Osteoblast (primary cell): ENCODE data around the gene SPTB. TPM values are rescaled to one million over a fixed set of nuclear protein-coding genes. Genes with fewer than 3 reads are reported as not detected.

Experiments used
- DNase-seq: peaks from one replicate; pipeline ENCODE4 v3.0.0; 2011; ENCODE audit warnings: low spot score, mixed read lengths; ENCODE audit not compliant: insufficient read length; ENCODE audit errors: missing footprints
- H2AFZ ChIP-seq: 2 replicates; pipeline ENCODE4 v1.6.0; 2011; ENCODE audit warnings: mild to moderate bottlenecking, low read length
- H3K27ac ChIP-seq: 2 replicates; pipeline ENCODE4 v1.5.1; 2011; ENCODE audit warnings: mild to moderate bottlenecking, low read depth, low read length, moderate library complexity
- H3K27me3 ChIP-seq: 2 replicates; pipeline ENCODE4 v1.6.0; 2012; ENCODE audit warnings: mild to moderate bottlenecking, control low read depth, inconsistent platforms, low read length, moderate library complexity; ENCODE audit not compliant: insufficient read depth
- H3K36me3 ChIP-seq: 2 replicates; pipeline ENCODE4 v1.5.1; 2011; ENCODE audit warnings: mild to moderate bottlenecking, low read length, control low read depth, moderate library complexity; ENCODE audit not compliant: insufficient read depth
- H3K4me1 ChIP-seq: 2 replicates; pipeline ENCODE4 v1.5.1; 2011; ENCODE audit warnings: mild to moderate bottlenecking, low read length, control low read depth, moderate library complexity; ENCODE audit not compliant: insufficient read depth
- H3K4me2 ChIP-seq: 2 replicates; pipeline ENCODE4 v1.6.0; 2011; ENCODE audit warnings: mild to moderate bottlenecking, low read length; ENCODE audit not compliant: insufficient read depth
- H3K4me3 ChIP-seq: fragments of 200-600 bp; sonication (generic); 3 replicates; pipeline ENCODE4 v1.5.1; 2012; ENCODE audit warnings: mild to moderate bottlenecking, low read length, inconsistent platforms; ENCODE audit not compliant: insufficient read depth
- H3K79me2 ChIP-seq: 2 replicates; pipeline ENCODE4 v1.6.0; 2012; ENCODE audit warnings: mild to moderate bottlenecking, low read length, control low read depth, inconsistent platforms; ENCODE audit not compliant: insufficient read depth
- H3K9me3 ChIP-seq: 2 replicates; pipeline ENCODE4 v1.5.1; 2011; ENCODE audit warnings: low read depth, low read length, control low read depth
- H4K20me1 ChIP-seq: 2 replicates; pipeline ENCODE4 v1.6.0; 2012; ENCODE audit warnings: mild to moderate bottlenecking, low read length, control low read depth; ENCODE audit not compliant: insufficient read depth
- total RNA-seq: library from RNA; depleted of rRNA; stranded (reverse); fragments of >200 nt; gene quantifications from 2 replicates; pipeline ENCODE4 v1.2.3, GENCODE V29; 2012
- TF ChIP-seq, protein P1 (sequence below): IDR thresholded peaks from 2 replicates; pipeline ENCODE4 v1.5.1; 2011; ENCODE audit warnings: mild to moderate bottlenecking, low read depth, low read length, moderate library complexity; ENCODE audit errors: extremely low read depth

Gene SPTB
- total RNA-seq, 1 donor = under 0.01 TPM

DNA sequence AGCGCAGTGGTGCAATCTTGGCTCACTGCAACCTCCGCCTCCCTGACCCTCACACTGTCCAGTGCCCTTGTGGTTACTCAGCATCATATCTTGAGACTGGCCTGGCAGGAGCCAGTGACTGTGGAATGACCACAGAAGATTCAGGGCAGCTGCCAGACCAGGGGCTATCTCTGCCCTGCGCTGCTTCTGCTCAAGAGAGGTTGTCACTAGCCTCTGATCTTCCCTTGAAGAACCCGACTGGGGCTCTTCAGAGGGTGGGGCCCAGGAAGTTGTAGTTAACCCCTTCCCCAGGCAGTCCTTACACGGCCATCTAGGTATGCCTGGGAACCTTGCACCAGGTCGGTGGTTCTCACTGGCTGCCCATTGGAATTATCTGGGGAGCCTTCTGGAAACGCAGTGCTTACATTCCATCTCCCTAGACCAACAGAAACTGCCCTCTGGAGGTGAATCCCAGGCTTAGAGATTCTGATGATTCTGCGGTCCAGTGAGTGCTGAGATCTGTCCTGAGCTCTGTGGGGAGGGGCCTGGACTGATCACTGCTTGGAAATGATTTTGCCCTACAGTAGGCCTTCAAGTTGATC is 134.1 kb downstream of the SPTB start:
- Histone ChIP-seq H3K79me2 (no peaks in the 10 kb centered on the region), H3K4me3 (no peak overlapping the region), H3K4me2 (no peak overlapping the region), H3K27ac (no peak overlapping the region), H3K4me1 (peaks cover 20% of the 10 kb centered on the region), H3K36me3 (peaks cover 9% of the 10 kb centered on the region), H4K20me1 (peaks cover 3% of the 10 kb centered on the region), H3K27me3 (no peaks in the 10 kb centered on the region), H2AFZ (no peak overlapping the region), H3K9me3 (no peaks in the 10 kb centered on the region)
- TF ChIP-seq, protein P1, sequence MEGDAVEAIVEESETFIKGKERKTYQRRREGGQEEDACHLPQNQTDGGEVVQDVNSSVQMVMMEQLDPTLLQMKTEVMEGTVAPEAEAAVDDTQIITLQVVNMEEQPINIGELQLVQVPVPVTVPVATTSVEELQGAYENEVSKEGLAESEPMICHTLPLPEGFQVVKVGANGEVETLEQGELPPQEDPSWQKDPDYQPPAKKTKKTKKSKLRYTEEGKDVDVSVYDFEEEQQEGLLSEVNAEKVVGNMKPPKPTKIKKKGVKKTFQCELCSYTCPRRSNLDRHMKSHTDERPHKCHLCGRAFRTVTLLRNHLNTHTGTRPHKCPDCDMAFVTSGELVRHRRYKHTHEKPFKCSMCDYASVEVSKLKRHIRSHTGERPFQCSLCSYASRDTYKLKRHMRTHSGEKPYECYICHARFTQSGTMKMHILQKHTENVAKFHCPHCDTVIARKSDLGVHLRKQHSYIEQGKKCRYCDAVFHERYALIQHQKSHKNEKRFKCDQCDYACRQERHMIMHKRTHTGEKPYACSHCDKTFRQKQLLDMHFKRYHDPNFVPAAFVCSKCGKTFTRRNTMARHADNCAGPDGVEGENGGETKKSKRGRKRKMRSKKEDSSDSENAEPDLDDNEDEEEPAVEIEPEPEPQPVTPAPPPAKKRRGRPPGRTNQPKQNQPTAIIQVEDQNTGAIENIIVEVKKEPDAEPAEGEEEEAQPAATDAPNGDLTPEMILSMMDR = peak; percentile 21
- peak; percentile 95 for DNase-seq

DNA sequence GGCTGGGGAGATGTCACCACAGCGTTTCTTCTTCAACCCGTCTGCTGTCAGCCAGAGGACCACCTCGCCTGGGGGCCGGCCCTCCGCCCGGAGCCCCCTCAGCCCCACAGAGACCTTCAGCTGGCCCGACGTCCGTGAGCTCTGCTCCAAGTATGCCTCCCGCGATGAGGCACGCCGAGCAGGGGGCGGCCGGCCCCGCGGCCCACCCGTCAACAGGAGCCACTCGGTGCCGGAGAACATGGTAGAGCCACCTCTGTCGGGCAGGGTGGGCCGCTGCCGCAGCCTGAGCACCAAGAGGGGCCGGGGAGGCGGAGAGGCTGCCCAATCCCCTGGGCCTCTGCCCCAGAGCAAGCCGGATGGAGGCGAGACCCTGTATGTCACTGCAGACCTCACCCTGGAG is 136.6 kb downstream of the SPTB start:
- H3K79me2 ChIP-seq = no peaks in the 10 kb centered on the region
- H3K27me3 ChIP-seq = no peaks in the 10 kb centered on the region
- H3K4me1 ChIP-seq = peaks cover 20% of the 10 kb centered on the region
- TF ChIP-seq, protein P1 = no peak
- H3K27ac ChIP-seq = no peak overlapping the region
- peaks cover 9% of the 10 kb centered on the region for H3K36me3 ChIP-seq
- H3K4me3 ChIP-seq = no peak overlapping the region
- no peak overlapping the region for H2AFZ ChIP-seq
- no peak overlapping the region for H3K4me2 ChIP-seq
- no peak for DNase-seq
- H3K9me3 ChIP-seq = no peaks in the 10 kb centered on the region
- peaks cover 3% of the 10 kb centered on the region for H4K20me1 ChIP-seq

DNA sequence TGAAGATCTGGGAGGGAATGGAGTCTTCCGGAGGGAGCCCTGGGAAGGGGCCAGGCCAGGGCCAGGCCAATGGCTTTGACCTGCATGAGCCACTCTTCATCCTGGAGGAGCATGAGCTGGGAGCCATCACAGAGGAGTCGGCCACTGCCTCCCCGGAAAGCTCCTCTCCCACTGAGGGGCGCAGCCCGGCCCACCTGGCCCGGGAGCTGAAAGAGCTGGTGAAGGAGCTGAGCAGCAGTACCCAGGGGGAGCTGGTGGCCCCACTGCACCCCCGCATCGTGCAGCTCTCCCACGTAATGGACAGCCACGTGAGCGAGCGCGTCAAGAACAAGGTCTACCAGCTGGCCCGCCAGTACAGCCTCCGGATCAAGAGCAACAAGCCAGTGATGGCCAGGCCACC is 137.7 kb downstream of the SPTB start:
- Histone ChIP-seq H2AFZ (no peak overlapping the region), H3K4me3 (no peak overlapping the region), H4K20me1 (peaks cover 3% of the 10 kb centered on the region), H3K79me2 (no peaks in the 10 kb centered on the region), H3K27me3 (no peaks in the 10 kb centered on the region), H3K36me3 (peaks cover 9% of the 10 kb centered on the region), H3K4me1 (peaks cover 20% of the 10 kb centered on the region), H3K27ac (no peak overlapping the region), H3K4me2 (no peak overlapping the region), H3K9me3 (no peaks in the 10 kb centered on the region)
- no peak for DNase-seq
- TF ChIP-seq, protein P1 = no peak

DNA sequence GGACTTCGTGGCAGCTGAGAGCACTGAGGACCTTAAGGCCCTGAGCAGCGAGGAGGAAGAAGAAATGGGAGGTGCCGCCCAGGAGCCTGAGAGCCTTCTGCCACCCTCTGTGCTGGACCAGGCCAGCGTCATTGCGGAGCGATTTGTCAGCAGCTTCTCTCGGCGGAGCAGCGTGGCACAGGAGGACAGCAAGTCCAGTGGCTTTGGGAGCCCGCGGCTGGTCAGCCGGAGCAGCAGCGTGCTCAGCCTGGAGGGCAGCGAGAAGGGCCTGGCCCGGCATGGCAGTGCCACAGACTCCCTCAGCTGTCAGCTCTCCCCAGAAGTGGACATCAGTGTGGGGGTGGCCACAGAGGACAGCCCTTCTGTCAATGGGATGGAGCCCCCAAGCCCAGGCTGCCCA is 138.5 kb downstream of the SPTB start:
- no peak overlapping the region for H3K4me2 ChIP-seq
- H2AFZ ChIP-seq = no peak overlapping the region
- peaks cover 12% of the 10 kb centered on the region for H3K4me1 ChIP-seq
- H3K79me2 ChIP-seq = no peaks in the 10 kb centered on the region
- no peak for DNase-seq
- H3K4me3 ChIP-seq = no peak overlapping the region
- TF ChIP-seq, protein P1 = no peak
- no peaks in the 10 kb centered on the region for H3K9me3 ChIP-seq
- no peaks in the 10 kb centered on the region for H3K27me3 ChIP-seq
- no peak overlapping the region for H3K27ac ChIP-seq
- peaks cover 9% of the 10 kb centered on the region for H3K36me3 ChIP-seq
- H4K20me1 ChIP-seq = peaks cover 3% of the 10 kb centered on the region
